CD14-positive monocyte (primary cell): ENCODE data around the gene F2RL3. TPM values are rescaled to one million over a fixed set of nuclear protein-coding genes. Genes with fewer than 3 reads are reported as not detected.

Source experiments
- DNase-seq, 3 donors: peaks; one replicate each; pipeline ENCODE4 v3.0.0-alpha.2; 2011 to 2022
- H2AFZ ChIP-seq: 2 replicates; pipeline ENCODE4 v1.6.0; 2012; ENCODE audit warnings: mild to moderate bottlenecking, low read depth, low read length, inconsistent platforms; ENCODE audit not compliant: insufficient read depth, poor library complexity, severe bottlenecking
- H3K27ac ChIP-seq, 2 donors: 1 replicate in 1 of 2; 2 replicates in 1 of 2; pipeline ENCODE4 v1.5.1; 2012 to 2013; ENCODE audit warnings: low read length in 2 of 2, control low read depth in 1 of 2, inconsistent platforms in 1 of 2, low read depth in 1 of 2, mild to moderate bottlenecking in 1 of 2
- H3K27me3 ChIP-seq, 2 donors: one replicate each; pipeline versions ENCODE4 v1.6.0 to v1.6.1; 2011 to 2013; ENCODE audit warnings: low read length in 2 of 2; ENCODE audit not compliant: control insufficient read depth in 2 of 2, insufficient read depth in 2 of 2
- H3K36me3 ChIP-seq, 2 donors: replicated peaks in 1 of 2; 1 replicate in 1 of 2; 2 replicates in 1 of 2; pipeline versions ENCODE4 v1.5.1 to v1.6.1; 2012 to 2013; ENCODE audit warnings: low read length in 2 of 2, control low read depth in 1 of 2, inconsistent platforms in 1 of 2, mild to moderate bottlenecking in 1 of 2; ENCODE audit not compliant: insufficient read depth in 2 of 2, control insufficient read depth in 1 of 2
- H3K4me1 ChIP-seq, 2 donors: 1 replicate in 1 of 2; 2 replicates in 1 of 2; pipeline versions ENCODE4 v1.5.1 to v1.6.1; 2012 to 2013; ENCODE audit warnings: low read length in 2 of 2, control low read depth in 1 of 2, inconsistent platforms in 1 of 2, mild to moderate bottlenecking in 1 of 2, moderate library complexity in 1 of 2; ENCODE audit not compliant: insufficient read depth in 2 of 2, control insufficient read depth in 1 of 2
- H3K4me2 ChIP-seq: replicated peaks from 2 replicates; pipeline ENCODE3; 2012; ENCODE audit warnings: low read length, moderate library complexity, mild to moderate bottlenecking; ENCODE audit not compliant: poor library complexity, severe bottlenecking; ENCODE audit errors: extremely low read depth
- H3K4me3 ChIP-seq, 3 experiments: fragments of 200-600 bp in 1 of 3; sonication (generic) in 1 of 3; replicated peaks in 1 of 3; 1 replicate in 2 of 3; 2 replicates in 1 of 3; pipeline ENCODE4 v1.5.1; 2011 to 2013; ENCODE audit warnings: low read length in 3 of 3, mild to moderate bottlenecking in 3 of 3, control low read depth in 2 of 3, low read depth in 2 of 3, inconsistent platforms in 1 of 3, moderate library complexity in 1 of 3
- H3K79me2 ChIP-seq: 2 replicates; pipeline ENCODE4 v1.6.0; 2012; ENCODE audit warnings: mild to moderate bottlenecking, control low read depth, inconsistent platforms, low read length, moderate library complexity; ENCODE audit not compliant: insufficient read depth
- H3K9ac ChIP-seq: 2 replicates; pipeline ENCODE4 v1.6.0; 2017; ENCODE audit warnings: low read length, mild to moderate bottlenecking; ENCODE audit not compliant: insufficient read depth, poor library complexity, severe bottlenecking
- H3K9me3 ChIP-seq, 2 donors: replicated peaks in 1 of 2; 1 replicate in 1 of 2; 2 replicates in 1 of 2; pipeline versions ENCODE4 v1.5.1 to v1.6.1; 2012 to 2013; ENCODE audit warnings: low read length in 2 of 2, control low read depth in 1 of 2; ENCODE audit not compliant: control insufficient read depth in 1 of 2, insufficient read depth in 1 of 2
- H4K20me1 ChIP-seq: 2 replicates; pipeline ENCODE4 v1.6.0; 2012; ENCODE audit warnings: mild to moderate bottlenecking, low read length, control low read depth, moderate library complexity; ENCODE audit not compliant: insufficient read depth
- H3K27ac Mint-ChIP-seq, 7 donors: one replicate each; pipeline ENCODE4 v1.8.0; 2020; ENCODE audit warnings: mild to moderate bottlenecking in 7 of 7, mixed read lengths in 7 of 7, moderate library complexity in 6 of 7, inconsistent platforms in 2 of 7
- H3K27me3 Mint-ChIP-seq, 3 donors: one replicate each; pipeline ENCODE4 v1.8.0; 2021 to 2022; ENCODE audit warnings: low read depth in 3 of 3, mild to moderate bottlenecking in 3 of 3, mixed read lengths in 3 of 3, moderate library complexity in 3 of 3, inconsistent platforms in 1 of 3
- H3K36me3 Mint-ChIP-seq, 2 donors: one replicate each; pipeline ENCODE4 v1.8.0; 2020; ENCODE audit warnings: mixed read lengths in 2 of 2, inconsistent platforms in 1 of 2, mild to moderate bottlenecking in 1 of 2
- H3K4me1 Mint-ChIP-seq: one replicate; pipeline ENCODE4 v1.8.0; 2020; ENCODE audit warnings: mild to moderate bottlenecking, mixed read lengths
- H3K4me3 Mint-ChIP-seq, 2 donors: one replicate each; pipeline ENCODE4 v1.8.0; 2020; ENCODE audit warnings: mild to moderate bottlenecking in 2 of 2, mixed read lengths in 2 of 2, moderate library complexity in 1 of 2
- H3K9me3 Mint-ChIP-seq, 7 donors: one replicate each; pipeline ENCODE4 v1.8.0; 2020 to 2022; ENCODE audit warnings: mixed read lengths in 7 of 7, mild to moderate bottlenecking in 6 of 7, moderate library complexity in 6 of 7, inconsistent platforms in 2 of 7
- WGBS: methylation state at CpG from one replicate; pipeline ENCODE4 v1.1.5; 2013; ENCODE audit warnings: missing lambda C conversion rate; ENCODE audit not compliant: insufficient coverage; 5-methylcytosine and 5-hydroxymethylcytosine counted together
- intact Hi-C, 2 donors: fragments of 100-400 bp; cut with micrococcal nuclease; formaldehyde crosslinking; loops; one replicate each; pipeline versions ENCODE4 v1.15.0 to v1.15.1; 2023
- polyA plus RNA-seq, 3 donors: library from polyadenylated mRNA; depleted of rRNA in 1 of 3; unstranded in 2 of 3; stranded (reverse) in 1 of 3; fragments of 300-500 nt in 2 of 3; fragments of >200 nt in 1 of 3; fragmentation: Illumina TruSeq in 2 of 3; gene quantifications; 1 replicate in 2 of 3; 2 replicates in 1 of 3; pipeline ENCODE4 v1.2.3, GENCODE V29; 2012 to 2021
- TF ChIP-seq, protein P1 (sequence below): fragments of 200-600 bp; IDR thresholded peaks from one replicate; pipeline ENCODE4 v1.8.0; 2022; ENCODE audit warnings: antibody characterized with exemption, mild to moderate bottlenecking

Gene F2RL3
- polyA plus RNA-seq, 3 donors: 0.05 TPM; not detected in 2

DNA sequence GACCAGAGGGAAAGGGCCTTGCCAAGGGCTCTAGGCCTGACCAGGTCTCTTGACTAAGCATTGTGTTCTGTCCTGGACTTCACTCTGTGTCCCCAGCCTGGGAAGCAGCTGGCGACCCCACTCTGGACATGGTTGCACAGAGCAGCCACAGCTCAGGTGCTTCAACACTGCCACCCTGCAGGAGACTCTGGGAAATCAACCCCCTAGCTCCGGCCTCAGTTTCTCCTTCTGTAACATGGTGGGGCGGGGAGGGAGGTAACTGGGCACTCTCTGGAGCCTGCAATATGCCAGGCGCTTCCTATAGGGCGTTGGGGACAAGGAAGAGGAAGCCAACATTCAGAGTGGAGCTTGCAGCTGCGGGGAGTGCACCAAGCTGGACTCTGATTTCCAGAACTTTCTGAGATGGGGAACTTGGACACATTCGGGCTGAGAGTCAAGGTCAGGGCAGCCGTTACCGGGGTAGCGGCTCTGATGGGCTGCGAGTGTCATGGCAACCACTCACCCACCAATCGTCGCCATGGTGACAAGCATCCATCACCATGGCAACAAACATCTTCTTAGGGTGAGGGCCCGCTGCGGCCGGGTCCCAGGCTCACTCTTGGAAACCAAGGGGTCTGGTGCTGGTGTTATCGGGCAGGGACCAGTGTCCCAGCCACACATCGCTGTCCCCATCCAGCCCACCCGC is 12.8 kb downstream of the F2RL3 start:
- H3K4me1 Mint-ChIP-seq: peaks cover 24% of the 10 kb centered on the region

DNA sequence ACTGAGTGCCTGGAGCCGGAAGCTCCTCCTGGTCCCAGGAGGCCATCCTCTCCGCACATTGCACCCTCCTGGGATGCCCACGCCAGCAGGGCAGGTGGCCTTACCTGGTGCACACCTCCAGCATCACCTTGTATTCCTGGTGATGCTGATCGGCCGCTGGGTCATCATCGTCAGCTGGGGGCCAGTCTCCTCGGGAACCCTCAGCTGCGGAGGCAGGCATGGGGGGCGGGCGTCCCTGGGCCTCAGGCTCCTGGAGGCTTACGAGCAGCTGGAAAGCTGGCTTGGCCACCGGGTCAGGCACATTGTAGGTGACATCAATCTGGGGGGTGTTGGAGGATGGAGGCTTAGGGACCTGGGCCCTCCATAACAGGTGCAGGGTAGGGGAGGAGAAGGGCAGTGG is 13.7 kb downstream of the F2RL3 start:
- H3K27me3 ChIP-seq: no peaks in the 10 kb centered on the region
- H3K27ac Mint-ChIP-seq: peak overlapping the region in 2 of 7 donors; percentile 36 to 60
- no peaks in the 10 kb centered on the region for H3K79me2 ChIP-seq
- H3K9me3 ChIP-seq: no peaks in the 10 kb centered on the region
- WGBS: 96% methylated on average over 11 of the region's 12 CpGs
- H3K4me1 ChIP-seq: peaks cover 35 to 36% of the 10 kb centered on the region in 2 donors
- no peak overlapping the region for H2AFZ ChIP-seq
- intact Hi-C loops: no loop called here
- H3K4me2 ChIP-seq: no peak overlapping the region
- peaks cover 0 to 5% (median 2%) of the 10 kb centered on the region in 7 donors for H3K9me3 Mint-ChIP-seq
- peaks cover 5 to 8% of the 10 kb centered on the region in 2 donors for H3K36me3 Mint-ChIP-seq
- peaks cover 7 to 21% (median 20%) of the 10 kb centered on the region in 3 donors for H3K27me3 Mint-ChIP-seq
- TF ChIP-seq, protein P1, sequence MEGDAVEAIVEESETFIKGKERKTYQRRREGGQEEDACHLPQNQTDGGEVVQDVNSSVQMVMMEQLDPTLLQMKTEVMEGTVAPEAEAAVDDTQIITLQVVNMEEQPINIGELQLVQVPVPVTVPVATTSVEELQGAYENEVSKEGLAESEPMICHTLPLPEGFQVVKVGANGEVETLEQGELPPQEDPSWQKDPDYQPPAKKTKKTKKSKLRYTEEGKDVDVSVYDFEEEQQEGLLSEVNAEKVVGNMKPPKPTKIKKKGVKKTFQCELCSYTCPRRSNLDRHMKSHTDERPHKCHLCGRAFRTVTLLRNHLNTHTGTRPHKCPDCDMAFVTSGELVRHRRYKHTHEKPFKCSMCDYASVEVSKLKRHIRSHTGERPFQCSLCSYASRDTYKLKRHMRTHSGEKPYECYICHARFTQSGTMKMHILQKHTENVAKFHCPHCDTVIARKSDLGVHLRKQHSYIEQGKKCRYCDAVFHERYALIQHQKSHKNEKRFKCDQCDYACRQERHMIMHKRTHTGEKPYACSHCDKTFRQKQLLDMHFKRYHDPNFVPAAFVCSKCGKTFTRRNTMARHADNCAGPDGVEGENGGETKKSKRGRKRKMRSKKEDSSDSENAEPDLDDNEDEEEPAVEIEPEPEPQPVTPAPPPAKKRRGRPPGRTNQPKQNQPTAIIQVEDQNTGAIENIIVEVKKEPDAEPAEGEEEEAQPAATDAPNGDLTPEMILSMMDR: no peak
- no peak overlapping the region for H3K9ac ChIP-seq
- H3K4me3 Mint-ChIP-seq: no peak overlapping the region
- H4K20me1 ChIP-seq: no peaks in the 10 kb centered on the region
- peaks cover 24% of the 10 kb centered on the region for H3K4me1 Mint-ChIP-seq
- no peak overlapping the region for H3K4me3 ChIP-seq
- no peak overlapping the region for H3K27ac ChIP-seq
- DNase-seq: no peak
- H3K36me3 ChIP-seq: no peaks in the 10 kb centered on the region

More for the DNA sequence above, 12.8 kb downstream of the F2RL3 start:
- intact Hi-C loops: no loop called here
- no peak for DNase-seq
- Histone ChIP-seq H3K9me3 (no peaks in the 10 kb centered on the region), H3K36me3 (no peaks in the 10 kb centered on the region), H3K27me3 (no peaks in the 10 kb centered on the region), H3K4me2 (no peak overlapping the region), H3K4me1 (peaks cover 37 to 38% of the 10 kb centered on the region in 2 donors), H3K4me3 (no peak overlapping the region), H3K9ac (no peak overlapping the region), H2AFZ (no peak overlapping the region), H4K20me1 (no peaks in the 10 kb centered on the region), H3K27ac (no peak overlapping the region), H3K79me2 (no peaks in the 10 kb centered on the region)
- no peak overlapping the region for H3K4me3 Mint-ChIP-seq
- TF ChIP-seq, protein P1: no peak
- peaks cover 5 to 8% of the 10 kb centered on the region in 2 donors for H3K36me3 Mint-ChIP-seq
- WGBS: 82% methylated on average over 10 of the region's 19 CpGs
- peaks cover 0 to 5% (median 2%) of the 10 kb centered on the region in 7 donors for H3K9me3 Mint-ChIP-seq
- H3K27ac Mint-ChIP-seq: peak overlapping the region in 1 of 7 donors; percentile 41
- H3K27me3 Mint-ChIP-seq: peaks cover 7 to 22% (median 20%) of the 10 kb centered on the region in 3 donors
